Activated CD4-positive, alpha-beta memory T cell treated with anti-CD3 and anti-CD28 coated beads for 36 hours (primary cell): Measurements from ENCODE around the gene ARHGAP26. TPM values are rescaled to one million over a fixed set of nuclear protein-coding genes. Genes with fewer than 3 reads are reported as not detected.

Experiments used
- CTCF ChIA-PET: fragments of 350-600 bp; sonication (Branson Sonifier 250); formaldehyde crosslinking; loops from one replicate; lab custom pipeline; 2021; ENCODE audit warnings: antibody characterized with exemption, inconsistent platforms; lab: Charles Lee
- POLR2A ChIA-PET: fragments of 350-600 bp; sonication (Branson Sonifier 250); formaldehyde crosslinking; loops from one replicate; lab custom pipeline; 2021; ENCODE audit warnings: antibody characterized with exemption; lab: Charles Lee
- DNase-seq: peaks from one replicate; pipeline ENCODE4 v3.0.0-alpha.2; 2020
- H3K27ac Mint-ChIP-seq: one replicate; pipeline ENCODE4 v1.8.0; 2021; ENCODE audit warnings: mixed read lengths
- H3K27me3 Mint-ChIP-seq: one replicate; pipeline ENCODE4 v1.8.0; 2021; ENCODE audit warnings: mixed read lengths
- H3K36me3 Mint-ChIP-seq: one replicate; pipeline ENCODE4 v1.8.0; 2021; ENCODE audit warnings: mixed read lengths
- H3K4me1 Mint-ChIP-seq: one replicate; pipeline ENCODE4 v1.8.0; 2021; ENCODE audit warnings: low read depth, mixed read lengths
- H3K4me3 Mint-ChIP-seq: one replicate; pipeline ENCODE4 v1.8.0; 2021; ENCODE audit warnings: mild to moderate bottlenecking, mixed read lengths
- H3K9me3 Mint-ChIP-seq: one replicate; pipeline ENCODE4 v1.8.0; 2021; ENCODE audit warnings: mixed read lengths
- intact Hi-C: fragments of 100-400 bp; cut with micrococcal nuclease; formaldehyde crosslinking; loops from one replicate; pipeline ENCODE4 v1.15.1; 2023
- total RNA-seq, 2 experiments: library from RNA; stranded (reverse); gene quantifications; one replicate each; pipeline ENCODE4 v1.2.3, GENCODE V29; 2021

Gene ARHGAP26
- total RNA-seq, 2 experiments from 2014 or later: 16.4 to 16.9 TPM

GRCh38 chr5:142904416-142904815, 134.2 kb downstream of the ARHGAP26 start:
- intact Hi-C loops: no loop called here
- POLR2A ChIA-PET: no interaction called here
- CTCF ChIA-PET: interaction anchor here (0.7 to 1.5 kb wide), 2 partner anchors 17 to 213 kb away, joined by 3 to 5 read pairs; no protein-coding TSS in a partner anchor
- Mint-ChIP-seq H3K27ac (no peak overlapping the region), H3K9me3 (no peaks in the 10 kb centered on the region), H3K4me1 (no peaks in the 10 kb centered on the region), H3K4me3 (no peak overlapping the region), H3K36me3 (peaks cover 36% of the 10 kb centered on the region), H3K27me3 (no peaks in the 10 kb centered on the region)
- DNase-seq: no peak

DNA sequence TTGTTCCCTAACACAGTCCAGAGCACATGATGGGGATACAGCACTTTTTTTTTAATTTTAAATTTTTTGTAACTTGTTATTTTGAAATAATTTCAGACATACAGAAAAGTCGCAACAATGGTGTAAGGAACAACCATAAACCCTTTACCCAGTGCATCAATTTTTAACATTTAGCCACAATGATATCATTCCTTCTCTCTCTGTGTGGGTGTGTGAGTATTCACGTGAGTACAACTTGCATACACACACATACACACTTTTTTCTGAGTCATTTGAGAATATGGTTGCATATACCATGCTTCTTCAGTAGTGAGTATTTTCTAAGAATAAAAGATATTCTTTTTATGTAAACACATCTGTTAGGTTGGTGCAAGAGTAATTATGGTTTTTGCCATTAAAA, 135.2 kb downstream of the ARHGAP26 start:
- Mint-ChIP-seq H3K4me1 (no peaks in the 10 kb centered on the region), H3K27ac (no peak overlapping the region), H3K36me3 (peaks cover 37% of the 10 kb centered on the region), H3K9me3 (no peaks in the 10 kb centered on the region), H3K4me3 (no peak overlapping the region), H3K27me3 (no peaks in the 10 kb centered on the region)
- CTCF ChIA-PET: interaction anchor here (1.0 to 1.5 kb wide), 2 partner anchors 17 to 192 kb away, joined by 3 to 4 read pairs; no protein-coding TSS in a partner anchor
- no peak for DNase-seq
- POLR2A ChIA-PET: no interaction called here
- intact Hi-C loops: no loop called here

DNA sequence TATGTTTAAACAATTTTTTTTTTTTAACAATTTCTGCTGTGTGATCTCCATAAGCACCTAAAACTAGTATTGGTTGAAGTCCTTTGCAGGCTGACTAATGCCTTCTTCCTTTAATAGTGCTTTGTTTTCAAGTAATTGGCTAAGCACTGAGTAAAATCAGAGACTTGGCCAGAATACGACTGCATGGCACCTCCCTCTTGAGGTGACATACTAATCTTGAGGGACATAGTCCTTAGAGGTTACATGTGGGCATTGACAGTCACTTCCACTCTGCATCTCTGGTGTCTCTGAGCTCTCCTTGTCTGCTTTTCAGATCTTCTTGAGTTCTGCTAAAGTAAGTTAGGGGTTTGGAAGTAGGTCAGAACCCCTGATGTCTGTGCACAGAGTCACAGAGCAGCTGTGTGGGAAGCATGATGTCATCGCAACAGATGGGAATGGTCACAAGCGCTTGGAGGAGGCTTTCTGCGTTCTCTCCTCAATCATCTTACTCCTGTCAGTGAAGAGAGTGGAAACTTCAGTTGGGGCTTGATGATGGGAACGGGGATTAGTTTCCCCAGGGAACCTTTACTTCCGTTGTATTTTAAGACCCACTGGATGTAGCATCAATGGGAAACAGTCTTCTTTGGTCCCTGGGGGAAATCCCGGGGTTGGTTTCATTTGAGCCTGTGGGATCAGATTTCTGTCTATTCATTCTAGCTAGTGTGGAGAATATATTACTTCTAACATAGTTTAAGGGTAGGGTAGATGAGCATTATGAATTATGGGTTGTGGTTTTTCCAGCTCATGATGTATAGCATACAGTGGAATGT, 136.9 kb downstream of the ARHGAP26 start:
- intact Hi-C loops: no loop called here
- ChIA-PET CTCF (interaction anchor here (1.3 to 2.2 kb wide), 2 partner anchors 18 to 209 kb away, joined by 3 to 10 read pairs; no protein-coding TSS in a partner anchor), POLR2A (no interaction called here)
- Mint-ChIP-seq H3K9me3 (no peaks in the 10 kb centered on the region), H3K4me1 (no peaks in the 10 kb centered on the region), H3K27ac (no peak overlapping the region), H3K4me3 (no peak overlapping the region), H3K27me3 (no peaks in the 10 kb centered on the region), H3K36me3 (peaks cover 37% of the 10 kb centered on the region)
- DNase-seq: no peak

GRCh38 chr5:142908659-142909058, 138.5 kb downstream of the ARHGAP26 start:
- ChIA-PET CTCF (interaction anchor here (1.0 to 2.2 kb wide), 3 partner anchors 20 to 211 kb away, joined by 3 to 10 read pairs (median 4); no protein-coding TSS in a partner anchor), POLR2A (no interaction called here)
- H3K4me3 Mint-ChIP-seq: no peak overlapping the region
- no peak overlapping the region for H3K27ac Mint-ChIP-seq
- H3K9me3 Mint-ChIP-seq: no peaks in the 10 kb centered on the region
- H3K4me1 Mint-ChIP-seq: no peaks in the 10 kb centered on the region
- no peaks in the 10 kb centered on the region for H3K27me3 Mint-ChIP-seq
- peaks cover 31% of the 10 kb centered on the region for H3K36me3 Mint-ChIP-seq
- DNase-seq: no peak
- intact Hi-C loops: no loop called here

- H3K4me3 Mint-ChIP-seq: no peak overlapping the region
- POLR2A ChIA-PET: interaction anchor here (0.7 kb wide), 1 partner anchor 154 kb away, joined by 3 read pairs; no protein-coding TSS in a partner anchor
- no peaks in the 10 kb centered on the region for H3K27me3 Mint-ChIP-seq
- H3K36me3 Mint-ChIP-seq: peaks cover 24% of the 10 kb centered on the region
- H3K27ac Mint-ChIP-seq: no peak overlapping the region
- H3K9me3 Mint-ChIP-seq: no peaks in the 10 kb centered on the region
- no peak for DNase-seq
- CTCF ChIA-PET: no interaction called here
- H3K4me1 Mint-ChIP-seq: no peaks in the 10 kb centered on the region
- intact Hi-C loops: no loop called here
These were observed 140.0 kb downstream of the ARHGAP26 start for GRCh38 chr5:142910128-142910527.

- intact Hi-C loops: no loop called here
- H3K36me3 Mint-ChIP-seq: peaks cover 20% of the 10 kb centered on the region
- H3K9me3 Mint-ChIP-seq: no peaks in the 10 kb centered on the region
- no peak overlapping the region for H3K27ac Mint-ChIP-seq
- CTCF ChIA-PET: interaction anchor here (1.2 to 2.3 kb wide), 2 partner anchors 23 to 31 kb away, joined by 4 to 7 read pairs; no protein-coding TSS in a partner anchor
- H3K27me3 Mint-ChIP-seq: no peaks in the 10 kb centered on the region
- DNase-seq: no peak
- H3K4me1 Mint-ChIP-seq: no peaks in the 10 kb centered on the region
- POLR2A ChIA-PET: no interaction called here
- H3K4me3 Mint-ChIP-seq: no peak overlapping the region
These were observed 141.0 kb downstream of the ARHGAP26 start for GRCh38 chr5:142911170-142911569.

DNA sequence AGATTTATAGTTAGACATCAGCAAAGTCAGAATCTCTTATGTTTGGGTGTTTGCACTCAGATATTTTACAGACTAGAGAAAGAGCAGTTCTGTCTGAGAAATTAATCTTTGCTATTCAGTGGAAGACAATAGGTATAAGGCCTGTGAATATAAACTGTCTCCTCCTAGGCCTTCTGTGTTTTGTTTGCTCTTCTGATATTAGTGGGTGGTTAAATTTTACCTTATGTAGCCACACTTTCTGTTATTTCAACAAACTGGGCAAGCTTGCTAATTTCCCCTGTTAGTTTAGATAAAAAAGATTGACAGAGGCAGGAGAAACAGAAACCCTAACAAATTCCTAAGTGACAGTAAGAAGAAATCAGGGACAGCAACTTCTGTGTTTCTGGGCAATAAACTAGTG, 141.6 kb downstream of the ARHGAP26 start:
- Mint-ChIP-seq H3K4me1 (no peaks in the 10 kb centered on the region), H3K27me3 (no peaks in the 10 kb centered on the region), H3K27ac (no peak overlapping the region), H3K36me3 (peaks cover 16% of the 10 kb centered on the region), H3K9me3 (no peaks in the 10 kb centered on the region), H3K4me3 (no peak overlapping the region)
- no peak for DNase-seq
- intact Hi-C loops: no loop called here
- ChIA-PET CTCF (interaction anchor here (0.7 to 2.3 kb wide), 3 partner anchors 23 to 139 kb away, joined by 3 to 7 read pairs (median 4); no protein-coding TSS in a partner anchor), POLR2A (no interaction called here)

DNA sequence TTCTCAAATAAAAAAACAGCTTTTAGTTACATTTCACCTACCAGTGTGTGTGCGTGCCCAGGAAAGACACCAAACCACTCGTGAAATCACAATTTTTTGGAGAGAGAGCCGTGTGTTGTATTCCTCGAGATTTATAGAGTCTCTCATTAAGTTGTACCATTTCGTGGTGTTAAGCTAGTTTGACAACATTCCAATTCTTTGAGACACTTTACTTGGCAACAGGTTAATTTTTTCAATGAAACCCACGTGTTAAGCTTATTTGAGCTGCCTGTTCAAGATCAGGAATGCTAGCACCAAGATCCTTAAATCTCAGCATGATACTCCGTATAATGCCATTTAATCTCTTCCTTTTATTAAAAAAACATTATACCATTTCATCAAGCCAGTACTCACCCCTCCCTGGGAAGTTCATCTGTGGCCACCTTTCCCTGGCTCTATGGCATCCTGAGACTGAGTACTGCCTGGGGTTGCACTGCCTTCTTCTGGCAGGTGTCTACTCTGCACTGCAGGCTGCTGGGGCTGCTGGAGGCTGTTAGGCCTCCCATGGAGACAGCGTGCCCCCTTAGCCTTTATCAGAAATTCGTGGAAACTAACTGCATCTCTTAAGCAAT, 143.7 kb downstream of the ARHGAP26 start:
- POLR2A ChIA-PET: no interaction called here

GRCh38 chr5:142915038-142915437, 144.9 kb downstream of the ARHGAP26 start:
- Mint-ChIP-seq H3K4me3 (no peak overlapping the region), H3K36me3 (peaks cover 7% of the 10 kb centered on the region), H3K27me3 (no peaks in the 10 kb centered on the region), H3K27ac (no peak overlapping the region), H3K4me1 (no peaks in the 10 kb centered on the region), H3K9me3 (no peaks in the 10 kb centered on the region)
- ChIA-PET POLR2A (no interaction called here), CTCF (interaction anchor here (2.6 to 4.0 kb wide), 2 partner anchors 166 to 202 kb away, joined by 8 to 15 read pairs; no protein-coding TSS in a partner anchor)
- intact Hi-C loops: no loop called here
- DNase-seq: no peak

More for the DNA sequence above, 143.7 kb downstream of the ARHGAP26 start:
- H3K36me3 Mint-ChIP-seq: peaks cover 7% of the 10 kb centered on the region
- H3K27me3 Mint-ChIP-seq: no peaks in the 10 kb centered on the region
- H3K27ac Mint-ChIP-seq: no peak overlapping the region
- no peaks in the 10 kb centered on the region for H3K4me1 Mint-ChIP-seq
- DNase-seq: no peak
- no peak overlapping the region for H3K4me3 Mint-ChIP-seq
- CTCF ChIA-PET: interaction anchor here (1.0 to 4.0 kb wide), 5 partner anchors 17 to 201 kb away, joined by 3 to 15 read pairs (median 3); no protein-coding TSS in a partner anchor
- no peaks in the 10 kb centered on the region for H3K9me3 Mint-ChIP-seq
- intact Hi-C loops: no loop called here

DNA sequence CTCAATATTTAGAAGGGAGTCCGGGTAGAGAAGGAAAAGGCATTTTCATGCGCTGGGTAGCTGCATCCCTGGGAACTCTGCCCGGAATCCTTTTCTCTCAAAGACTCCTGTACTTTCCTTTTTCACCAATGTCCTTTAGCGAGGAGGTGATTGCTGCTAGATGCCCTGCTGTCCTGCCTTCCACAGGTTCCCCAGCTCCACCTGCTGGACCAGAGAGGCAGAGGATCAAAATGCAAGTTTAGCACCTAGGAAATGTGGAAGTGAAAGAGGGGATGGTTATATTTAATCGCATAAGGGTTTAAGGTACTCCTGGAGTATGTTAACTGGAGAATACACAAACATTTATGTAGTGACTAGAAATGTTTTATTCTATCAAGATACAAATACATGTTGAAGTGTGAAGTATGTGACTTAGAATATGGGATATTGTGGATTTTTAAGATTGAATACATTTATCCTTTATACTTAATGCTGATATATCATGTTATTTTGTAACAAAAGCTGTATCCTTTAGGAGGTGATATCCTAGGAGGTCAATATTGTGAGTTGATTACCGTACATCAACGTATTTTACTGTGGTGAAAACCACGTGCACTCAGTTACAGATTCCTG, 145.7 kb downstream of the ARHGAP26 start:
- ChIA-PET CTCF (interaction anchor here (1.5 to 4.0 kb wide), 3 partner anchors 167 to 217 kb away, joined by 3 to 15 read pairs (median 8); no protein-coding TSS in a partner anchor), POLR2A (no interaction called here)
- no peaks in the 10 kb centered on the region for H3K27me3 Mint-ChIP-seq
- no peaks in the 10 kb centered on the region for H3K4me1 Mint-ChIP-seq
- intact Hi-C loops: no loop called here
- H3K36me3 Mint-ChIP-seq: peaks cover 6% of the 10 kb centered on the region
- no peak overlapping the region for H3K4me3 Mint-ChIP-seq
- H3K9me3 Mint-ChIP-seq: no peaks in the 10 kb centered on the region
- peak; percentile 18 for DNase-seq
- no peak overlapping the region for H3K27ac Mint-ChIP-seq

- Mint-ChIP-seq H3K27me3 (no peaks in the 10 kb centered on the region), H3K36me3 (peaks cover 2% of the 10 kb centered on the region), H3K27ac (no peak overlapping the region), H3K4me1 (peaks cover 12% of the 10 kb centered on the region), H3K9me3 (no peaks in the 10 kb centered on the region), H3K4me3 (no peak overlapping the region)
- no peak for DNase-seq
- CTCF ChIA-PET: interaction anchor here (1.0 to 3.1 kb wide), 2 partner anchors 31 to 206 kb away, joined by 4 to 6 read pairs; no protein-coding TSS in a partner anchor
- intact Hi-C loops: no loop called here
- POLR2A ChIA-PET: no interaction called here
These were observed 148.9 kb downstream of the ARHGAP26 start for GRCh38 chr5:142918959-142919635.
